ENCODE data around the gene BEST3.

DNA sequence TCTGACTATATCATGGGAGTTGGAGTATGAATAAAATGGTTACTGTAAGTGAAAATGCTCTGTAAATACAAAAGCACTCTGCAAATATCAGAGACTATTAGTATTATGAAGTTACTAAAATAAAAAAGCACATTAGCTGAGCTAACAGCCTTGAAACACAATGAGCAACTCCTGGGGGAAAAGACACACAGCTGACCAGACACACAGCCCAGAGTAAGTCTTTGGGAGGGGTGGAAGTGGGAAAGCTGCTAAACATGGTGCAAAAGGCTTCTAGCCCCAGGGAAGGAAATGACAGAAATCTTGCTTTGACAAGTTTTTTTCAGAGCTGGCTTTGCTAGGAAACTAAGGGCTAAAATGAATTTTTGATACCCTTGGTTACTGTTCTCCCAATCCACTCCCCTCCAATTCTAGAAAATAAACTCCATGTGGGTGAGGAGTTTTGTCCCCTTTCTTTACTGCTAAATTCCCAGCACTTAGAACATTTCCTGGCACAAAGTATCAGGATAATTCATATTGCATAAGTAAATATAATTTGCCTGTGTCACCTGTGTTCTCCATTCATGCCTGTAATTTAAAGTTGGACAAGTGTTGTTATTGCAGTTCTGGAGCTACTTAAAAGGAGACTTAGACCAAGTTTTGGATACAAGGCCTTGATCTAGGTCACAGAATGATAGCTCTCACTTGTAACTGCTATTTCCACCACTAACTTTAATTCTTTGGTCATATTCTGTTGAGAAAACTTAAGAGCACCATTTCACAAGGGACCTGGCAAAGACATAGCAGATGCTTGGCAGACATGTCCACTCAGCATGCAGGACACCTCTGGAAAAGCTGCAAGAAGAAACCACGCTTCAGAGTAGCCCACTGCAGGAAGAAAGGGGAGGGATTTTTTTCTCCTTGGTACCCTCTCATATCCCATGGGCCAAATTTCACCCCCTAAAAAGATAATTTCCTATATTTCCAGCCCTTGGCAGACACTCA, 20.5 kb upstream of the BEST3 start:
- TF ChIP-seq EZH2phosphoT487 (IDR thresholded peaks at IDR 0.05; ENCODE audit: low read length), result no peak
- no peak for TF ChIP-seq EZH2 (optimal IDR thresholded peaks at IDR 0.05; ENCODE audit: low read depth, low read length)
- TF ChIP-seq, protein P1, sequence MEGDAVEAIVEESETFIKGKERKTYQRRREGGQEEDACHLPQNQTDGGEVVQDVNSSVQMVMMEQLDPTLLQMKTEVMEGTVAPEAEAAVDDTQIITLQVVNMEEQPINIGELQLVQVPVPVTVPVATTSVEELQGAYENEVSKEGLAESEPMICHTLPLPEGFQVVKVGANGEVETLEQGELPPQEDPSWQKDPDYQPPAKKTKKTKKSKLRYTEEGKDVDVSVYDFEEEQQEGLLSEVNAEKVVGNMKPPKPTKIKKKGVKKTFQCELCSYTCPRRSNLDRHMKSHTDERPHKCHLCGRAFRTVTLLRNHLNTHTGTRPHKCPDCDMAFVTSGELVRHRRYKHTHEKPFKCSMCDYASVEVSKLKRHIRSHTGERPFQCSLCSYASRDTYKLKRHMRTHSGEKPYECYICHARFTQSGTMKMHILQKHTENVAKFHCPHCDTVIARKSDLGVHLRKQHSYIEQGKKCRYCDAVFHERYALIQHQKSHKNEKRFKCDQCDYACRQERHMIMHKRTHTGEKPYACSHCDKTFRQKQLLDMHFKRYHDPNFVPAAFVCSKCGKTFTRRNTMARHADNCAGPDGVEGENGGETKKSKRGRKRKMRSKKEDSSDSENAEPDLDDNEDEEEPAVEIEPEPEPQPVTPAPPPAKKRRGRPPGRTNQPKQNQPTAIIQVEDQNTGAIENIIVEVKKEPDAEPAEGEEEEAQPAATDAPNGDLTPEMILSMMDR (IDR thresholded peaks at IDR 0.05; ENCODE audit: low read length), result no peak

Measured in MM.1S (cell line).